Progenitor cell of endocrine pancreas (in vitro differentiated cells): ENCODE measurements around the gene GNA15. TPM values are rescaled to one million over a fixed set of nuclear protein-coding genes. Genes with fewer than 3 reads are reported as not detected.

ENCODE experiments used
- DNase-seq: peaks from one replicate; pipeline ENCODE4 v3.0.0; 2021; ENCODE audit warnings: low spot score; ENCODE audit not compliant: unreplicated experiment
- H3K27ac Mint-ChIP-seq: 2 replicates; pipeline ENCODE4 v1.8.0; 2021; ENCODE audit warnings: mild to moderate bottlenecking, moderate library complexity, mixed read lengths
- H3K27me3 Mint-ChIP-seq: 2 replicates; pipeline ENCODE4 v1.8.0; 2021; ENCODE audit warnings: mixed read lengths
- H3K36me3 Mint-ChIP-seq: 2 replicates; pipeline ENCODE4 v1.8.0; 2022; ENCODE audit warnings: mixed read lengths; ENCODE audit not compliant: insufficient read depth
- H3K4me1 Mint-ChIP-seq: 2 replicates; pipeline ENCODE4 v1.8.0; 2021; ENCODE audit warnings: low read depth, mixed read lengths
- H3K4me3 Mint-ChIP-seq: 2 replicates; pipeline ENCODE4 v1.8.0; 2021; ENCODE audit warnings: low read depth, mild to moderate bottlenecking, moderate library complexity, mixed read lengths
- H3K9me3 Mint-ChIP-seq: 2 replicates; pipeline ENCODE4 v1.8.0; 2021; ENCODE audit warnings: low read depth, mixed read lengths
- total RNA-seq: library from RNA; stranded (reverse); gene quantifications from 2 replicates; pipeline ENCODE4 v1.2.1, GENCODE V29; 2021
- TF ChIP-seq, protein P1 (sequence below): fragments of 200-600 bp; sonication (generic); IDR thresholded peaks from one replicate; pipeline ENCODE4 v1.5.0; 2021; ENCODE audit warnings: antibody characterized with exemption, mild to moderate bottlenecking; ENCODE audit not compliant: unreplicated experiment

GNA15 gene
- total RNA-seq, 1 donor from 2014 or later = not detected

DNA sequence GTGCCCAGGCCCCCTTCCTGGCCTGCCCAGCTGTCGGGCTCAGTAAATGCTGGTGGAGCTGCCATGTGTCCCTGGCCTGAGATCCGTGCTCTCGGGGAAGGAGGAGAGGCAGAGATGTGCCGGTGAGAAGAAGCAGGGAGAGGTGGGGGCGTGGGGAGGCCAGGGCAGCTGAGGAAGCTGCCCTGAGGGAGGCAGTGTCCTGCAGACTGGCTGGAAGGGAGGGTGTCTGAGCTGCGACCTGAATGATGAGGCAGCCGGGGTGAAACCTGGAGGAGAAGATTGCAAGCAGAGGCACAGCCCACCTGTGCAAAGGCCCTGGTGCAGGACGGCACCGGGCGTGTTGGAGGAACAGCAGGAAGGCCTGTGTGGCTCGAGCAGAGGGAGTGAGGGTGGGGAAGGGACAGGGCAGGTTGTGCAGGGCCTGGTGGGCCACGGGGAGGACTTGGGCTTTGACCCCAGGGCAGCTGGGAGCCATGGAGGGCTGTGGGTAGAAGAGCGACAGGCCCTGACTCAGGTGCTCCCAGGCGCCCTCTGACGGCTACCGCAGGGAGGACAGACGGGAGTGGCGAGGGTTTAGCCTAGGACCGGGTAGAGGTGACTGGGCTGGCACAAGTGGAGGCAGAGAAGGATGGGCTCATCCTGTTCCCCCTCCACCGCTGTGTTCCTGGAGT, 74.6 kb downstream of the GNA15 start:
- DNase-seq = peak; percentile 44
- TF ChIP-seq, protein P1, sequence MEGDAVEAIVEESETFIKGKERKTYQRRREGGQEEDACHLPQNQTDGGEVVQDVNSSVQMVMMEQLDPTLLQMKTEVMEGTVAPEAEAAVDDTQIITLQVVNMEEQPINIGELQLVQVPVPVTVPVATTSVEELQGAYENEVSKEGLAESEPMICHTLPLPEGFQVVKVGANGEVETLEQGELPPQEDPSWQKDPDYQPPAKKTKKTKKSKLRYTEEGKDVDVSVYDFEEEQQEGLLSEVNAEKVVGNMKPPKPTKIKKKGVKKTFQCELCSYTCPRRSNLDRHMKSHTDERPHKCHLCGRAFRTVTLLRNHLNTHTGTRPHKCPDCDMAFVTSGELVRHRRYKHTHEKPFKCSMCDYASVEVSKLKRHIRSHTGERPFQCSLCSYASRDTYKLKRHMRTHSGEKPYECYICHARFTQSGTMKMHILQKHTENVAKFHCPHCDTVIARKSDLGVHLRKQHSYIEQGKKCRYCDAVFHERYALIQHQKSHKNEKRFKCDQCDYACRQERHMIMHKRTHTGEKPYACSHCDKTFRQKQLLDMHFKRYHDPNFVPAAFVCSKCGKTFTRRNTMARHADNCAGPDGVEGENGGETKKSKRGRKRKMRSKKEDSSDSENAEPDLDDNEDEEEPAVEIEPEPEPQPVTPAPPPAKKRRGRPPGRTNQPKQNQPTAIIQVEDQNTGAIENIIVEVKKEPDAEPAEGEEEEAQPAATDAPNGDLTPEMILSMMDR = peak; percentile 65
- peak overlapping the region; percentile 29 for H3K27ac Mint-ChIP-seq
- H3K4me3 Mint-ChIP-seq = no peak overlapping the region
- peaks cover 4% of the 10 kb centered on the region for H3K36me3 Mint-ChIP-seq
- no peaks in the 10 kb centered on the region for H3K4me1 Mint-ChIP-seq
- H3K27me3 Mint-ChIP-seq = no peaks in the 10 kb centered on the region
- no peaks in the 10 kb centered on the region for H3K9me3 Mint-ChIP-seq

GRCh38 chr19:3211191-3211590, 75.4 kb downstream of the GNA15 start:
- Mint-ChIP-seq H3K4me3 (no peak overlapping the region), H3K36me3 (peaks cover 4% of the 10 kb centered on the region), H3K9me3 (no peaks in the 10 kb centered on the region), H3K27me3 (no peaks in the 10 kb centered on the region), H3K27ac (no peak overlapping the region), H3K4me1 (no peaks in the 10 kb centered on the region)
- no peak for DNase-seq
- TF ChIP-seq, protein P1 = no peak

DNA sequence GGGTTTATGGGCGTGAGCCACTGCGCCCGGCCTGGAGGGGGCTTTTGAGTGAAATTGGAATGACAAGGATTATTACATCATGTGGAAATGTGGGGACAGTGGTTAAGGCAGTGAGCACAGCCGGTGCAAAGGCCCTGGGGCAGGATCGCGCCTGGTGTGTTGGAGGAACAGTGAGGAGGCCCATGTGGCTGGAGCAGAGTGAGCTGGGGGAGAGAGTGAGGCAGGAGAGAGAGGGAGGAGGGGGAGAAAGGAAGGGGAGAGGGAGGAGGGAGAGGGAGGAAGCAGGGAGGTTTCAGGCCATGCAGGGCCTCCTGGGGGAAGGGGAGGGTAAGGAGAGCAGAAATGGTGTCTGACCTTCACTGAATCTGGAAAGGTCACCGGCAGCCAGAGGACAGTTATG, 77.3 kb downstream of the GNA15 start:
- TF ChIP-seq, protein P1 = no peak
- Mint-ChIP-seq H3K4me3 (no peak overlapping the region), H3K27me3 (no peaks in the 10 kb centered on the region), H3K36me3 (peaks cover 2% of the 10 kb centered on the region), H3K9me3 (no peaks in the 10 kb centered on the region), H3K4me1 (no peaks in the 10 kb centered on the region), H3K27ac (no peak overlapping the region)
- DNase-seq = no peak

Other genes with a start within 250 kb of the GNA15 start
- 3.8 and 5.3 TPM in 2 replicates for gene ZNF57, start 235.1 kb upstream of the GNA15 start, total RNA-seq
- gene ZNF77, start 191.1 kb upstream of the GNA15 start, total RNA-seq = 6.3 and 7.1 TPM in 2 replicates
- gene TLE6, start 158.5 kb upstream of the GNA15 start, total RNA-seq = 18.4 and 21.0 TPM in 2 replicates
- 147 and 160 TPM in 2 replicates for gene TLE2, start 106.8 kb upstream of the GNA15 start, total RNA-seq
- 469 and 507 TPM in 2 replicates for gene TLE5, start 73.5 kb upstream of the GNA15 start, total RNA-seq
- gene GNA11, start 41.7 kb upstream of the GNA15 start, total RNA-seq = 37.9 and 39.5 TPM in 2 replicates
- gene S1PR4, start 42.7 kb downstream of the GNA15 start, total RNA-seq = not detected in 2 replicates
- gene NCLN, start 49.9 kb downstream of the GNA15 start, total RNA-seq = 54.6 and 57.7 TPM in 2 replicates
- gene CELF5, start 88.6 kb downstream of the GNA15 start, total RNA-seq = 1.6 and 1.7 TPM in 2 replicates
- 4.5 and 6.8 TPM in 2 replicates for gene NFIC, start 230.6 kb downstream of the GNA15 start, total RNA-seq